AG09309 (cell line): ENCODE results near the gene LHX1.

ENCODE experiments used
- DNase-seq: peaks from one replicate; pipeline ENCODE4 v3.0.0-alpha.2; 2010; ENCODE audit warnings: low read depth
- H3K4me3 ChIP-seq: 2 replicates; pipeline ENCODE4 v1.5.1; 2011; ENCODE audit warnings: mild to moderate bottlenecking, low read depth, low read length, moderate library complexity; ENCODE audit not compliant: control insufficient read depth
- TF ChIP-seq, protein P1 (sequence below): IDR thresholded peaks from 2 replicates; pipeline ENCODE4 v1.5.1; 2011; ENCODE audit warnings: mild to moderate bottlenecking, low read depth, low read length, inconsistent platforms; ENCODE audit not compliant: insufficient read depth, control insufficient read depth; ENCODE audit errors: missing control alignments

LHX1 gene

DNA sequence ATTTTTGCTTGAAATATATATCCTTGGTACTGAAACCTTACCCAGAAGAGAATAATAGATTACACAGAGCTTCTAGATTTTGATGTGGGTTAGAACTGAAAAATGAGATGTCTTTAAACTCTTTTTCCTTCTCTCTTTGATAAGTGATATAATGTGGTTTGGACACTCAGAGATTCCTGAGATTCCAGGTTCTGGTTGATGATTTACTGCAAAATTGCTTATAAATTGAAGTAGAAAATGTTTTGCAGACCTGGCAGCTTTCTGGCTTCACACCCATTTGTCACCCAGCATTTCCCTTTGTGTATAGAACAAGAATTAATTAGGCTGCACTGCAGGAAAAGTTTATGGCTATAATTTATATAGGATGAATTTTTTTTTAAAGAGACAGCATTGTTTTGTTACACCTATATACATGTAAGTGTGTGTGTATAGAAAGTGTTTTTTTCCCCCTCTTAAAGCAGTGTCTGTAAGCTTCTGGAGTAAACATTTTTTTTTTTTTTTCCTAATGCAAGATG is 35.0 kb downstream of the LHX1 start:
- no peak for DNase-seq
- TF ChIP-seq, protein P1, sequence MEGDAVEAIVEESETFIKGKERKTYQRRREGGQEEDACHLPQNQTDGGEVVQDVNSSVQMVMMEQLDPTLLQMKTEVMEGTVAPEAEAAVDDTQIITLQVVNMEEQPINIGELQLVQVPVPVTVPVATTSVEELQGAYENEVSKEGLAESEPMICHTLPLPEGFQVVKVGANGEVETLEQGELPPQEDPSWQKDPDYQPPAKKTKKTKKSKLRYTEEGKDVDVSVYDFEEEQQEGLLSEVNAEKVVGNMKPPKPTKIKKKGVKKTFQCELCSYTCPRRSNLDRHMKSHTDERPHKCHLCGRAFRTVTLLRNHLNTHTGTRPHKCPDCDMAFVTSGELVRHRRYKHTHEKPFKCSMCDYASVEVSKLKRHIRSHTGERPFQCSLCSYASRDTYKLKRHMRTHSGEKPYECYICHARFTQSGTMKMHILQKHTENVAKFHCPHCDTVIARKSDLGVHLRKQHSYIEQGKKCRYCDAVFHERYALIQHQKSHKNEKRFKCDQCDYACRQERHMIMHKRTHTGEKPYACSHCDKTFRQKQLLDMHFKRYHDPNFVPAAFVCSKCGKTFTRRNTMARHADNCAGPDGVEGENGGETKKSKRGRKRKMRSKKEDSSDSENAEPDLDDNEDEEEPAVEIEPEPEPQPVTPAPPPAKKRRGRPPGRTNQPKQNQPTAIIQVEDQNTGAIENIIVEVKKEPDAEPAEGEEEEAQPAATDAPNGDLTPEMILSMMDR, result no peak
- H3K4me3 ChIP-seq, result no peak overlapping the region

DNA sequence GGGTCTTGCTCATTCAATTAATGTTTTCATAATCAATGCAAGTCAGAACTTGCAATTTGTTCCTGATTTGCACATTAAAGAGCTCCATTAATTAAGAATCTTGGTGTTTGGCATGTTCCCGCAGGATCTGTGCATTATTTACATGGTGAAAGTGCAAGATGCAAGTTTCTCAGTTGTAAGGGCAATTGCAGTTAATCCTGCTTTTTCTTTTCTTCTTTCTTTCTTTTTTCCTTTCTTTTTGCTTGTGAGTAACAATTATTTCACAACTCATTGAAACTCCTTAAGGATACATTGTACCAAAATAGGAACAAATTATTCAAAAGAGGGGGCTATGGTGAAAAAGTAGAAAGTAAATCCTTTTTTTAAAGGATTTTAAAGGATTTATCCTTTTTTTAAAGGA is 35.6 kb downstream of the LHX1 start:
- DNase-seq, result no peak
- no peak overlapping the region for H3K4me3 ChIP-seq
- TF ChIP-seq, protein P1, result no peak

DNA sequence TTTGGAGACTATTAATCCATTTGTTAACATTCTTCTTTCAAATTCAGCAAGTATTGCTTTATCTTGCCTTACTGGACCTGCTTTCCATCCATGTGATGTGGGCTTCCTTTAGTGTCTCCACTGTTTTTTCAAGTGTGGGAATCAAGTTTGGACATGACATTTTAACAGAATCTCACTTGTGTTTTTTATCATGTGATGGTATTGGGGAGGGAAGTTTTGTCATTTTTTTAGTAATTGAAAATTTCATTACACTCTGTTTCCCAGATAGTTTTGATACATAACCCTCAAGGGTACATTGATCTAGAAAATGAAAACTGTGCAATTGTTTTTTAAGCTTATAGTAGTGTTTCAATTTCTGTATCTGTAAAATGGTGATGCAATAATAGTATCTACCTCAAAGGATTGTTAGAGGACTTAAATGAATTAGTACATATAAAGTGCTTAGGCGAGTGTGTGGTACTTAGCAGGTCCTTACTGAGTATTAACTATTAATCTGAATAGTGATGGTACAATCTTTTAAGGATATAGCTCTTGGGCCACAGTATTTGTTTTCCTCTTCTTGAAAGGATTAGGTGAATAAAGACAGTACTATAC is 38.7 kb downstream of the LHX1 start:
- no peak for DNase-seq
- H3K4me3 ChIP-seq, result no peak overlapping the region
- TF ChIP-seq, protein P1, result no peak

DNA sequence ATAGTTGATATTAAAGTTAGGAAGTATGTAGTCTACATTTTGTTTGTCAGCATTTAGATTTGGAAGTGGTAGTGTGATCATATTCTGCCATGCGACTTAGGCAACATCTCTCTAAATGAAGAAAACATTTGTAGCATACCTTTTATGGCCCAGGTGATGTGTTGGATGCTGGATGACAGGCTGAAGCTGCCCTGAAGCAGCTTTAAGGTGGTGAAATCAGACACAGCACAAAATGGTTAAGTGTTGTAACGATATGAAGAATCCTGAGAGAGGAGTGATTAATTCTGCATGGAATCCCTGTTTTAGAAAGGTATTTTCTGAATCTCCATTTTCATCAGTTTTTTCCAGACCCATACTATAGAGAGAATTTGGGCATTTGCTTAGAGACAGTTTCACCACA is 39.8 kb downstream of the LHX1 start:
- no peak for DNase-seq
- TF ChIP-seq, protein P1, result no peak
- H3K4me3 ChIP-seq, result no peak overlapping the region

DNA sequence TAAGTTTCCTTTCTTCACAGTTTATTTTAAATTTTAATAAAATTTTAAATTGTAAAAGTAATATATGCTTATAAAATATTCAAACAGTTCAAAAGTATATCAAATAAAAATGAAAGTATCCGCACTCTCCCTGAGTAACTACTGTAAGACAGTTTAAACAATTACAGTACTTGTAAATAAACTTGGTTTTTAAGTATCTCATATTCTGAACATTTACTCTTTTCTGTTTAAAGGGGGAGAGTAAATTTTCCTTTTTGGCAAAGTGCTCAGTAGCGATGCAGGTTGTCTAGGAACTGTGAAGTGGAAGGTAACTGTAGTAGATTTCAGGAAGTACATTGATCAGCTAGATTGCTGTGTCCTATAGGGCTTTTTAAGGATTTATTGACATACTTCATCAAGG is 40.3 kb downstream of the LHX1 start:
- TF ChIP-seq, protein P1, result no peak
- no peak overlapping the region for H3K4me3 ChIP-seq

DNA sequence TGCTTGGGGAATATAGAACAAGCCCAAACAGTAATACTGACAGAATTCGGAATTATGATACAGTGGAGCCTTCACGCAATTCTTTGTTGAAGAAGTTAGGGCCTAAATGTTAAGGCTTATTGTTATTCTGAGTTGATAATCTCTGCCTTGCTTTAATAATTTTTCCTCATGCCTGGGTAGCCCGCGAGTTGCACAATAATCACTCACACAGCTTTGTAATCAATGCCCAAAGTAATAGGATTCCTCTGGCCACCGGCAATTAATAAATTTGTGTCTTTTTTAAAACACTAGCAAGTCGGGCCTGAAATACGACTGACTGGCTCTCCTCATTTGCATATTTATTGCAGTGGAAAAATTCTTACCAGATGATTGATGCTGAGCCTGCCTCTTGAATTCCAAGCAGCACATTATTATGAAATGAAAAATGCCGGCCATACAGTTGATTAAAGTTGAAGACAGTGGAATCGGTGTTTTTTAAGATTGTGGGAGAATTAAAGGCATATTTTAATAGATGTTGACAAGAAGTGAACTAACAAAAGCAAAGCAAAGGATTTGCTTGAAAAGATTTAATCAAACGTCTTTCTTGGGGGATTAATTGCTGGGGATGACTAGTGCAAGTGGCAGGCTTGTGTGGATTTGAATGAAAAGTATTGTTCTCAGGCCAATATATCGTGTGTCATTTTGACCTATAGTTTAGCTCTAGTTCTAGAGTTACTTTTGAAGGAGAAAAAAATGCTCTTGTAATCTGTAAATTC is 41.7 kb downstream of the LHX1 start:
- TF ChIP-seq, protein P1, result no peak
- H3K4me3 ChIP-seq, result no peak overlapping the region
- no peak for DNase-seq

More for the DNA sequence above, 40.3 kb downstream of the LHX1 start:
- DNase-seq, result no peak

DNA sequence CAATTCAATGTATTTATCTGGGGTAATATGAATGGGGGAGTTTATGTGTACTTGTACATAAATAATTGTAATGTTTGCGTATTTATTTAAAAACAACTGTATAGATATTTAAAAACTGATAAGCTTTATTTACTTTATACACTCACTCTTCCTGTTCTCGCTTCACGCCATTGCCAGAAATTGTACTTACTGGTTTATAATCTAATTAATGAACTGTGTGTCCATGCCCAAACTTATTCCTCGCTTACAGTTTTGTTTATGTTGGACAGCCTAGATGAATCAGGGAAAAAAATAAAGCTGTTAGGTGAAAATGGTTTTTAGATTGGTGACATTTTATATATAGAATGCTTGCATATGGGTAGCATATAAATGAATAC is 42.3 kb downstream of the LHX1 start:
- H3K4me3 ChIP-seq, result no peak overlapping the region
- TF ChIP-seq, protein P1, result no peak
- DNase-seq, result no peak
